Superior temporal gyrus (tissue), 1 donor: ENCODE data around the gene RERE.

ENCODE experiments used
- DNase-seq: peaks from one replicate; pipeline ENCODE4 v3.0.0-alpha.2; 2016; ENCODE audit errors: extremely low spot score

Gene RERE

GRCh38 chr1:8578132-8578877, 239.1 kb downstream of the RERE start:
- no peak for DNase-seq

GRCh38 chr1:8574985-8575384, 242.5 kb downstream of the RERE start:
- no peak for DNase-seq

- DNase-seq = no peak
Observed at GRCh38 chr1:8572106-8572505, 245.3 kb downstream of the RERE start.

- DNase-seq = no peak
Observed at GRCh38 chr1:8571200-8571984, 246.0 kb downstream of the RERE start.

- no peak for DNase-seq
Observed at GRCh38 chr1:8570465-8570864, 247.0 kb downstream of the RERE start.

GRCh38 chr1:8569242-8569641, 248.2 kb downstream of the RERE start:
- DNase-seq = no peak

GRCh38 chr1:8568837-8569236, 248.6 kb downstream of the RERE start:
- DNase-seq = no peak

GRCh38 chr1:8567146-8567545, 250.3 kb downstream of the RERE start:
- no peak for DNase-seq

- no peak for DNase-seq
Observed at GRCh38 chr1:8565802-8566201, 251.6 kb downstream of the RERE start.

GRCh38 chr1:8563944-8564537, 253.4 kb downstream of the RERE start:
- no peak for DNase-seq

- no peak for DNase-seq
Observed at GRCh38 chr1:8562881-8563865, 254.3 kb downstream of the RERE start.

- DNase-seq = no peak
Observed at GRCh38 chr1:8562222-8562621, 255.2 kb downstream of the RERE start.

- peak; percentile 88 for DNase-seq
Observed at GRCh38 chr1:8560611-8561544, 256.6 kb downstream of the RERE start.

- no peak for DNase-seq
Observed at GRCh38 chr1:8560035-8560434, 257.4 kb downstream of the RERE start.

- no peak for DNase-seq
Observed at GRCh38 chr1:8555582-8555981, 261.9 kb downstream of the RERE start.

GRCh38 chr1:8554956-8555534, 262.4 kb downstream of the RERE start:
- no peak for DNase-seq

GRCh38 chr1:8552820-8553397, 264.5 kb downstream of the RERE start:
- no peak for DNase-seq

GRCh38 chr1:8551613-8552489, 265.6 kb downstream of the RERE start:
- no peak for DNase-seq

- no peak for DNase-seq
Observed at GRCh38 chr1:8551057-8551456, 266.4 kb downstream of the RERE start.
